Measurements from ENCODE around the gene THOC1.

GRCh38 chr18:183769-184168 is 84.1 kb downstream of the THOC1 start:
- TF ChIP-seq POLR2A (IDR thresholded peaks at IDR 0.05; ENCODE audit: low read depth, low read length) (no peak), TAF1 (IDR thresholded peaks at IDR 0.05; ENCODE audit: low read depth, low read length) (no peak)
